ENCODE measurements around the gene KRTAP29-1.

Gene KRTAP29-1

DNA sequence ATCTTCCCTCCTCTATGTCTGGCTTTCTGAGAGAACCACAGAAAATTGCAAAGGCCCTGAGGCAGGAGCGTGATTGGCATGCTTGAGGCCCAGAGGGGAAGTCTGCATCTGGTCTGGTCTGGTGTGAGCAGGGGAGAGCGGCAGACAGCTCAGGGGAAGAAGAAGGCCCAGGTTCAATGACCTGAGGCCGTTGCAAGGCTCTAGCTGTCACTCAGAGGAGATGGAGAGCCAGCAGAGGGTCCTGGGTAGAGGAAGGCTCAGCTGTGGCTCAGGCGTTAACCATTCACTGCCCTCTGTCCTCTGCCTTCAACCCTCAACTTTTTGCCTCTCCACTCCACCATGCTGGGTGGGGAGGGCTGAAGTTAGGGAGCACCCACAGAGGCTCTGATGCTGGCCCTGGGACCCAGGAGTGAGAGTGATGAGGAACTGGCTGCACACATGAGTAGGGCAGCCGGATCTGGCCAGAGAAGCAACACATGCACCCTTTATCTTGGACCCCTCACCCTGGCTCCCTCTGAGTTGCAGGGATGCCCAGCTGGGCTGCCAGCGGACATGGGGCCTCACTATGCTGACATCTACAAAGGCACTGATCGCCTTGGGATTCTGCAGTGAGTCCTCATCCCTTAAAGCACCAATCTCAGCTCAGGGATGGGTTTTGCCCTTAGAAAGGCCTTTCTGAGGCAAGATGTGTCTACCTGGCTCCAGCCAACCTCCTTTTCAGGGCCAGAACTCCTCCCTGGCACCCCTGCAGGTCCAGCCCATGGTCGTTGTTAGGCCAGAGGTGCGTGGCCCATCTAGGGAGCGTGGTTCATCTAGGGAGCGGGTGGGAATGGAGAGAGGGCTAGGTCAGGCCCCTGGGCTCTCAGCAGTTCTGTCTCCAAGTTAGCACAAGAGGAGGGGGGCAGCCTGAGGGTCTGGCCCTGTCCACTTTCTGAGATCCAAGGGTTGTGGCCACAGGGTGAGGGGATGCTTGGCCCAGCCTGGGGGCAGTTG lies 20.5 kb upstream of the KRTAP29-1 start:
- TF ChIP-seq CTCF (IDR thresholded peaks at IDR 0.05; ENCODE audit: borderline replicate concordance, control extremely low read depth, extremely low read depth, insufficient read depth, missing control alignments): no peak
- no peak for DNase-seq (ENCODE audit: low spot score)
- in situ Hi-C loops (cut with MboI; ENCODE audit: low sequenced_read_pairs, unreplicated experiment): loop anchor here (25.0 kb wide), 1 partner anchor 411 kb away; no protein-coding TSS in a partner anchor

DNA sequence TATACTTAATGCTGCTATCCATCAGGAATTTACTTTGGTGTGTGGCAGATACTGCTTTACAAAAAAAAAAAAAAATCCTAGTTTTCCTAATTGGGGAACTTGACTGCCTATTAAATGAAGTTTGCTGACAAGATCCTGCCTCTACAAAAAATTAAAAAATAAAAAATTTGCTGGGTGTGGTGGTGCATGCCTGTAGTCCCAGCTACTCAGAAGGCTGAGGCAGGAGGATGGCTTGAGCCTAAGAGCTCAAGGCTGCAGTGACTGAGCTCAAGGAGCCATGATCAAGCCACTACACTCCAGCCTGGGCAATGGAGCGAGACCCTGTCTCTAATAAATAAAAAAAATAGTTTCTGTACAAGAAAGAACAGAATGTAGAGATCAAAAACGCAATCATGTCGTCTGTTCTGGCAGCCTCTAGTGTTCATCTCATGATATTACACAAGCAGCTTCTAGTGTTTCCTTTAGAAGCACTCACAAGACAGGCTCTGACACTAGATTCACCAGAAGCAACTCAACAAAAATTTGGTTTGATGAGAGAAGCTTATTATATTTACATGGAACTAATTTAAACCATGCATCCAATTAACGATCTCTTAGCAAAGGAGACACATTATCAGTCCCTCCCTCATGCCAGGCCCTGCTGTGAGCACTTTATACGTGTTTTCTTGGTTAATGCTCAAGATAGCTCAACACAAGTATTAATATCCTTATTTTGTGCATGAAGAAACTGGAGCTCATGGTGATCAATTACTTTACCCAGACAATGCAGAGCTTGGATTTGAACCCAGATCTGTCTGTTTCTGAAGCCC lies 19.6 kb upstream of the KRTAP29-1 start:
- TF ChIP-seq CTCF (IDR thresholded peaks at IDR 0.05; ENCODE audit: borderline replicate concordance, control extremely low read depth, extremely low read depth, insufficient read depth, missing control alignments): peak; percentile 63
- in situ Hi-C loops (cut with MboI; ENCODE audit: low sequenced_read_pairs, unreplicated experiment): loop anchor here (25.0 kb wide), 1 partner anchor 410 kb away; no protein-coding TSS in a partner anchor
- DNase-seq (ENCODE audit: low spot score): peak; percentile 49

GRCh38 chr17:41318231-41318630 lies 15.6 kb upstream of the KRTAP29-1 start:
- TF ChIP-seq CTCF (IDR thresholded peaks at IDR 0.05; ENCODE audit: borderline replicate concordance, control extremely low read depth, extremely low read depth, insufficient read depth, missing control alignments): no peak
- no peak for DNase-seq (ENCODE audit: low spot score)
- in situ Hi-C loops (cut with MboI; ENCODE audit: low sequenced_read_pairs, unreplicated experiment): loop anchor here (25.0 kb wide), 1 partner anchor 406 kb away; no protein-coding TSS in a partner anchor

- in situ Hi-C loops (cut with MboI; ENCODE audit: low sequenced_read_pairs, unreplicated experiment): loop anchor here (25.0 kb wide), 1 partner anchor 404 kb away; no protein-coding TSS in a partner anchor
- no peak for DNase-seq (ENCODE audit: low spot score)
- TF ChIP-seq CTCF (IDR thresholded peaks at IDR 0.05; ENCODE audit: borderline replicate concordance, control extremely low read depth, extremely low read depth, insufficient read depth, missing control alignments): no peak
These were observed 13.3 kb upstream of the KRTAP29-1 start for GRCh38 chr17:41315814-41316445.

DNA sequence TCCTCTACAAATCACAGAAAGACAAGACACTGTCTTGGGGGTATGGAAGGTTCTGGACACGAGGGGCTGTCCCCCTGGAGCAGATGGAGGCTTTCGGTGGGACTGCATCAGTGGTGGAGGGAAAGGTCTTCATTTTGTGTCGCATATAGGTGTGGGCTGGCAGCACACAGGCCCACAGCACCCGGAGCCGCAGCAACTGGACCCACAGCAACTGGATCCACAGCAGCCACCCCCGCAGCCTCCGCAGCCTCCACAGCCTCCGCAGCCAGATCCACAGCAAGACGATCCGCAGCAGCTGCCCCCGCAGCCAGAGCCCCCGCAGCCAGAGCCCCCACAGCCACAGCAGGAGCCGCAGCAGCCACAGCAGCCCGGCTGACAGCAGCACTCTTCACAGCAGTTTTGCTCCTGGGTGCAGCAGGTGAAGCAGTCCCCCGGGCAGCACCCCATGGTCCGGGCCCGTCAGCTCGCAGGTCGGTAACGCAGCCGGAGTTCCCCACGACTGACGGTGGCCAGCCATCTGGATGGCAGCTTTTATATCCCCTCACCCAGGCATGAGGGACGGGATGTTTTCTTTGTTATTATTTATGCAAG lies 12.6 kb upstream of the KRTAP29-1 start, which contains the start of gene KRTAP17-1:
Gene KRTAP17-1, minus strand, starts transcription at position 507 of the 591 bp plus-strand sequence. Its CDS starts 60 bp downstream, at position 447.
- TF ChIP-seq CTCF (IDR thresholded peaks at IDR 0.05; ENCODE audit: borderline replicate concordance, control extremely low read depth, extremely low read depth, insufficient read depth, missing control alignments): no peak
- in situ Hi-C loops (cut with MboI; ENCODE audit: low sequenced_read_pairs, unreplicated experiment): loop anchor here (25.0 kb wide), 1 partner anchor 403 kb away; no protein-coding TSS in a partner anchor

More for the DNA sequence above, 12.6 kb upstream of the KRTAP29-1 start, which contains the start of gene KRTAP17-1:
- DNase-seq (ENCODE audit: low spot score): no peak

All from GM13976 (cell line).